NB4 (cell line): ENCODE results near the gene TYK2.

Experiments
- DNase-seq: peaks from one replicate; pipeline ENCODE4 v3.0.0; 2010; ENCODE audit warnings: low read depth
- H3K4me3 ChIP-seq: one replicate; pipeline ENCODE4 v1.5.1; 2011; ENCODE audit warnings: mild to moderate bottlenecking, low read depth, low read length, moderate library complexity
- MYC ChIP-seq: IDR thresholded peaks from 2 replicates; pipeline ENCODE4 v1.6.1; 2011; ENCODE audit warnings: low read depth, low read length
- POLR2A ChIP-seq: IDR thresholded peaks from 2 replicates; pipeline ENCODE4 v1.6.1; 2011; ENCODE audit warnings: mild to moderate bottlenecking; ENCODE audit not compliant: insufficient read length; ENCODE audit errors: extremely low read depth
- TF ChIP-seq, protein P1 (sequence below): IDR thresholded peaks from 2 replicates; pipeline ENCODE4 v1.6.1; 2011; ENCODE audit warnings: low read depth, low read length
- TF ChIP-seq, protein P2 (sequence below): IDR thresholded peaks from one replicate; pipeline ENCODE4 v1.5.1; 2012; ENCODE audit warnings: low read depth, low read length

Gene TYK2

DNA sequence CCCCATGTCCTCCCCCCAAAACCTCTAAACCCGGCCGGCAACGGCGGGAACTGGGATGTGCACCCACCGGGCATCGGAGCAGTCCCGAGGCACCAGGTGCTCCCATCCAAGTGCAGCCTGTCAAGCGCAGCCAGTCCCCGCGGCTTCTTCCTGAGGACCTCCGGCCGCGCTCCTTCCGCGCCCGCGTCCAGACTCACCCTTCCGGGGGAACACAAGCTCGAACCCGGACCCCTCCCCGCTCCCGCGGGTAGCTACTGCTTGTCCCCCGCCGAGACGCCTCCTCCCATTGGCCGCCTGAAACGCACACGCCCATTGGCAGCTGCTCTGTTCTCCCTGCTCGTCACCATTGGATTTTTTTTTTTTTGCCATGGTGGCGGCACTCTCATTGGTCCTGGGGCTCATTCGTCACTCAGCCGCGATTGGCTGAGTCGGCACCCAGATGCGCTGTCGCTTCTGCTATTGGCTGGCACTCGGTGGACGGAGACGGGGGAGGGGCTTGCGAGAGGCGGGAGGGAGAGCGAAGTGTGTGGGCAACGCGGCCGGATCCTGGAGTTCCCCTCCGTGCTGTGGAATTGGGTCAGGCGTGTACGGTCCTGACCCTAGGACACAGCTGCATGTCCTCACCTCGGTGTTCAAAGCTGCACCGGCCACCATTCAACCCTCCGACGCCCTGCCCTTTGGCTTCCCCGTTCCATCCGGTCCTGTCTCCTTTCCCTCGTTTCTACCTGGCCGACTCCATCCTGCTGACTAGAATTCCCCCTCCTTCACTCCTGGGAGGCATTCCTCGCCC is at the start of gene TYK2:
TYK2 (minus strand) TSS at position 260 of the 790 bp plus-strand sequence. CDS start 2,166 bp downstream, outside the sequence.
- peak; percentile 100 for DNase-seq
- peak within 1 kb of the TSS; percentile 76 for H3K4me3 ChIP-seq
- peak; percentile 87 for TF ChIP-seq MYC
- TF ChIP-seq, protein P1, sequence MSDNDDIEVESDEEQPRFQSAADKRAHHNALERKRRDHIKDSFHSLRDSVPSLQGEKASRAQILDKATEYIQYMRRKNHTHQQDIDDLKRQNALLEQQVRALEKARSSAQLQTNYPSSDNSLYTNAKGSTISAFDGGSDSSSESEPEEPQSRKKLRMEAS = peak; percentile 86
- peak; percentile 98 for TF ChIP-seq POLR2A
- TF ChIP-seq, protein P2, sequence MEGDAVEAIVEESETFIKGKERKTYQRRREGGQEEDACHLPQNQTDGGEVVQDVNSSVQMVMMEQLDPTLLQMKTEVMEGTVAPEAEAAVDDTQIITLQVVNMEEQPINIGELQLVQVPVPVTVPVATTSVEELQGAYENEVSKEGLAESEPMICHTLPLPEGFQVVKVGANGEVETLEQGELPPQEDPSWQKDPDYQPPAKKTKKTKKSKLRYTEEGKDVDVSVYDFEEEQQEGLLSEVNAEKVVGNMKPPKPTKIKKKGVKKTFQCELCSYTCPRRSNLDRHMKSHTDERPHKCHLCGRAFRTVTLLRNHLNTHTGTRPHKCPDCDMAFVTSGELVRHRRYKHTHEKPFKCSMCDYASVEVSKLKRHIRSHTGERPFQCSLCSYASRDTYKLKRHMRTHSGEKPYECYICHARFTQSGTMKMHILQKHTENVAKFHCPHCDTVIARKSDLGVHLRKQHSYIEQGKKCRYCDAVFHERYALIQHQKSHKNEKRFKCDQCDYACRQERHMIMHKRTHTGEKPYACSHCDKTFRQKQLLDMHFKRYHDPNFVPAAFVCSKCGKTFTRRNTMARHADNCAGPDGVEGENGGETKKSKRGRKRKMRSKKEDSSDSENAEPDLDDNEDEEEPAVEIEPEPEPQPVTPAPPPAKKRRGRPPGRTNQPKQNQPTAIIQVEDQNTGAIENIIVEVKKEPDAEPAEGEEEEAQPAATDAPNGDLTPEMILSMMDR = no peak

DNA sequence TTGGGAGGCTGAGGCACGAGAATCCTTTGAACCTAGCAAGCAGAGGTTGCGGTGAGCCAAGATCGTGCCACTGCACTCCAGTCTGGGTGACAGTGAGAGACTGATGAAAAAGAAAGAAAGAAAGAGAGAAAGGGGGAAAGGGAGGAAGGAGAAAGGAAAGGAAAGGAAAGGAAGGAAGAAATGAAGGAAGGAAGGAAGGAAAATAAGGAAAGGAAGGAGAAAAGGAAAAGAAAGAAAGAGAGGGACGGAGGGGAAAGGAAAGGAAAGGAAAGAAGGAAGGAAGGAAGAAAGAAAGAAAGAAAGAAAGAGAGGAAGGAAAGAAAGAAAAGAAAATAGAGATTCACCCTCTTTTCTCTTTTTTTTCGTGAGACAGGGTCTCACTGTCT is 48.6 kb upstream of the TYK2 start:
- no peak for TF ChIP-seq MYC
- TF ChIP-seq, protein P2 = no peak
- TF ChIP-seq, protein P1 = no peak
- no peak for TF ChIP-seq POLR2A
- no peak for DNase-seq
- H3K4me3 ChIP-seq = no peak overlapping the region

DNA sequence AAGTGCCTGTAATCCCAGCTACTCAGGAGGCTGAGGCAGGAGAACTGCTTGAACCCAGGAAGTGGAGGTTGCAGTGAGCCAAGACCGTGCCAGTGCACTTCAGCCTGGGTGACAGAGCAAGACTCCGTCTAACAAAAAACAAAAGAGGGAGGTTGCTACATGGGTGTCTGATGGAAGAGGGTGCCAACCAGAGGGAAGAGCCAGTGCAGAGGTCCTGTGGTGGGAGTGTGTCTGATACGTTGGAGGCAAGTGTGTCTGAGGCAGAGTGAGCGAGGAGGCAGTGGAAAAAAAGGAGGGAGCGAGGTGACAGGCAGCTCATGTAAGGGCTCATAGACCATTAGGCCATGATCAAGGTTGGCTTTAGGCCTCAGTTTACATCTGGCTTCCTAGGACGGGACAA is 46.8 kb upstream of the TYK2 start:
- DNase-seq = peak; percentile 27
- TF ChIP-seq POLR2A = no peak
- TF ChIP-seq, protein P2 = no peak
- TF ChIP-seq MYC = no peak
- TF ChIP-seq, protein P1 = no peak
- H3K4me3 ChIP-seq = no peak overlapping the region

DNA sequence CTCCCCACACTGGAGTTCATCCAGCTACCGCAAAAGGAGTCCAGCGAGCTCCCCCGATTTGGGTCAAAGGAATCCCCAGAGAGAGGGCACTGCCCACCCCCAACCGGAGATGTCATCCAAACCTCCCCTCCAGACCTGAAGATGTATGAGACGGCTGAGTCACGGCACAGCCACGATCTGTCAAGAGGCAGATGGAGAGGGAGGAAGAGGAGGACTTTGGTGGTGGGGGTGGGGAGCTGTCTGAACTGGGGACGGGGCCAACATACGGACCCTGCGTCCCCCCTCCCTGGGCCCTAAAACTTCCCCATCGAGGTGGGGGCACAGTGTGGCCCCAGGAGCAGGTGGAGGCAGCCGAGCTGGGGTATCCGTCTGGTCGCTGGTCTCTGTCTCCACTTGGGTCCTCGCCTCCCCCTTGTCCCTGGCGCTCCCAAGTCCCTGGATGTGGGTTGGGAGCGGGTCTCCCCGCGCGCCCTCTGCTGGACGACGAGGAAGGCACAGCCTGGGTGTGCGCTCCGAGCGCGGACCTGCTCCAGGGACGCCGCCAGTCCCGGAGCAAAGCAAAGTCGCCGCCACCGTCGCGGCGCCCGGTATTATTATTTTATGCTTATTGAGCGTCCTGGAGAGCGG is 43.8 kb upstream of the TYK2 start:
- TF ChIP-seq, protein P1 = no peak
- TF ChIP-seq, protein P2 = peak; percentile 98
- peak; percentile 94 for DNase-seq
- peak overlapping the region; percentile 35 for H3K4me3 ChIP-seq

DNA sequence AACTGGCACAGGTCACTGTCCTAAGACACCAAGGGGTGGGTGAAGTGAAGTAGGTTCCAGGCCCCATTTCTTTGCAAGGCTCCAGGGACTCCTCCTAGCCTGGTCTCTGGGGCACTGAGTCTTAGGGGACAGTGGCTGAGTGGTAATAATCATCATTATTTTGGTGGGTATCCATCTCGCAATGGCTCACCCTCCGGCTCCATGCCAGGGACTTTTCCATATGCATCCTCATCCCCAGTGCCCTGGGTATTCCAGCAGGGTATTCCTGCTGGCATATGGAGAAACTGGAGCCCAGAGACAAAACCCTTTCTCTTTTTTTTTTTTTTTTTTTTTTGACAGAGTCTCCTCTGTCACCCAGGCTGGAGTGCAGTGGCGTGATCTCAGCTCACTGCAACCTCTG is 42.5 kb upstream of the TYK2 start:
- TF ChIP-seq, protein P1 = no peak
- peak; percentile 40 for DNase-seq
- H3K4me3 ChIP-seq = no peak overlapping the region

DNA sequence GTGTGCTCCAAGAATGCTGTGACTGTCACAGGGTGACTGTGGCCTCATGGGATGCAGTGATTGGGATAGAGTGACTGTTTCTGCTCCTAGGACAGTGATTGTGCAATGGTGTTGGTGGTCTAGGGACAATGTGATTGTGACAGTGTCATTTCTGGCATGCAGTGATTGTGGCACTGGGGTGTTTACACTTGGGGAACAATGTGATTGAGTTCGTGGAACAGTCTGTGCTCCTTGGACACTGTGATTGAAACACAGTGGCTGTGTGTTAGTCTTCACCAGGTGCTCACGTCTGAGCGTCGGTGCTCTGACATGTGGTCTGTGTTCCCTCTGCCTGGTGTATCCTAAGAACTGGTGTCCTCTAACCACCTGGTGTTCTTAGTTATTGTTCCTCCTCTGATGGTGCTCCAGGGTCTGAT is 41.7 kb upstream of the TYK2 start:
- TF ChIP-seq, protein P2 = no peak
- TF ChIP-seq, protein P1 = no peak
- no peak for TF ChIP-seq POLR2A
- no peak for TF ChIP-seq MYC
- DNase-seq = peak; percentile 77
- H3K4me3 ChIP-seq = peak overlapping the region; percentile 62
